SU-DHL-6 (cell line): Measurements from ENCODE around the gene RFPL4AL1.

ENCODE experiments used
- CTCF ChIP-seq: fragments of 200-600 bp; sonication (generic); IDR thresholded peaks from one replicate; pipeline ENCODE4 v1.5.1; 2017; ENCODE audit warnings: antibody characterized with exemption, mild to moderate bottlenecking, low read length, moderate library complexity; ENCODE audit not compliant: insufficient read depth, poor library complexity, severe bottlenecking
- EZH2phosphoT487 ChIP-seq: fragments of 200-600 bp; sonication (generic), shearing (Covaris generic); conservative IDR thresholded peaks from 2 replicates; pipeline ENCODE4 v1.6.1; 2018; ENCODE audit warnings: mild to moderate bottlenecking, antibody characterized with exemption, low read length, moderate library complexity, mixed read lengths

- TF ChIP-seq CTCF (no peak), EZH2phosphoT487 (no peak)
These were observed 45.4 kb upstream of the RFPL4AL1 start for GRCh38 chr19:55723491-55723890.
